8988T (cell line): Measurements from ENCODE around the gene LSS.
A peak's percentile ranks its signal among the peaks of the same experiment; 100 is the strongest.
"Not testable (repeated sequence)": the region's sequence is repeated elsewhere in the genome, so short reads cannot be mapped to it uniquely, and the experiment has no call there.

Experiments
- DNase-seq: peaks from one replicate; pipeline ENCODE4 v3.0.0; 2011

Gene LSS

DNA sequence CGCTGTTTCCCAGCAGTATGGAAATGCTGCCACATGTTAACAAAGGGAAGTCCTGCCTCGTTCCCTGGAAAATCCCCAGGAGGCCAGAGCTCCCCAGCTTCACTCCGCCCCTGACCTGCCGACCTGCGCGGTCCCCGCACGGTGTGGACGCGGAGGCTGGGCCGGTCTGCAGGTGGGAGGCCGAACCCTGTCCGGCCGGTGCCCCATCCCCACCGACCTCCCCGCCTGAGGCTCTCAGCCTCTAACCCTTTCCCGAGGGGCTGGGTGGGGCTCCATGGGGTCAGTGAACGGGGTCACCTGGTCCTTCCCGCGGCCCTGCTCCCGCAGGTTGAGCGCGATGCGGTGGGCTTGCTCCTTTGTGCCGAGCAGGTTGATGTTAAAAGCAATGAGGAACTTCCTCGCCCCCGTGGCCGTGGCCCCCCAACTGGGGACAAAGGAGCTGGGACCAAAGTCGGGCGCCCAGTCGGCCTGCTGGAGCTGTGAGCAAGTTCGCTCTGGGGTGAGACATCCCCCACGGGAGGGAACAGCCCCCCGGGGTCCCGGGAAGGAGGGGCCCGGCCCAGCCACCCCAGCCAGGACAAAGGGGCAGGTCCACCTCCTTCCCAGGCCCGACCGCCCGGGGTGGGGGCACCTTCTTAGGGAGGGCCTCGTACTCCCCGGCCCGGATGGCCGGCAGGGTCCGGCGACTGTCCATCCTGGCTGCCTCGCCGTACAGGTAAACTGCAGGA lies 77.1 kb downstream of the LSS start:
- peak; percentile 3 for DNase-seq

DNA sequence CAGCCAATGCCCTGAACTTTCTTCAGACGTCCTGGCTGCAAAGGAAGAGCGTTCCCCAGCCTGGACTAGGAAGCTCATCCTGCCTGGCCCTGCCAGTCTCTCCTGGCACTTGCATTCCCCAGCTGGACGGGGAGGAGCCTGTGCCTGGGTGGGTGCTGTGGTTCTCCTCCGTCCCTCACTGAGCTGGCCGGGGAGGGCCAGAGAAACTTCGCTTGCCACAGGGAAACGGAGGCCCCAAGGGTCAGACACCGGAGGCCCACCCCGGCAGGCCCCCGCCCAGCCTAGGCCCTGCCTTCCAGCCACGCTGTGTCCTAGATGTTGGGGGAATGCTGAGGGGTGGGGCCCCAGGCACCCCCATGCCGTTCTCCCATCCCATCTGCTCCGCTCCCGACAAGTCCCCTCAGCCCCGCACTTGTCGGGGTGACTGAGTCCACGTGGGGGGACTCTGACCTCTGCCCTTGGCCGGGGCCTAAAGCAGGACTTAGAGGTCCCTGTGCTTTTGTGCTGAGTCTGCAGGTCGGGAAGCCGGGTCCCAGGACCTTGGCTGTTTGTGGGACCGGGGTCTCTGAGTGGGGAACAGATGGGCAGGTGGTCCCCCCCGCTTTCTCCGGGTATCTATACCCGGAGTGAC lies 78.0 kb downstream of the LSS start:
- peak; percentile 21 for DNase-seq

DNA sequence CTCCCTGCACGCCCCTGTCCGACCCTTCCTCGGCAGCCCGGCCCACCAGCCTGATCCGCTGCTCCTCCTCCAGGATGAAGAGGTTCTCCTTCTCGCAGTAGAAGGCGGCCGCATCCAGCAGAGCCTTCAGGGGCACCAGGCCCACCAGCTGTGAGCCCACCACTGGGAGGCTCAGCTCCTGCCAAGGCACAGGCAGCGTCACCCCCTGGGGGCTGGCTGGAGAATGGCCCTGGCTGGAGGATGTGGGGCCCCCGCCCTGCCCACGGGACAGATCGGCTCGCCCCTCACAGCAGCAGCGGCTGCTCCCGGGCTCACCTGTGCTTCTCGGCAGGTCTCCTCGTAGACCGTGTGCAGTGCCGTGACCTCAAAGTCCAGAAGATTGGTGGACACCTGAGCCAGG lies 78.5 kb downstream of the LSS start:
- peak; percentile 22 for DNase-seq

DNA sequence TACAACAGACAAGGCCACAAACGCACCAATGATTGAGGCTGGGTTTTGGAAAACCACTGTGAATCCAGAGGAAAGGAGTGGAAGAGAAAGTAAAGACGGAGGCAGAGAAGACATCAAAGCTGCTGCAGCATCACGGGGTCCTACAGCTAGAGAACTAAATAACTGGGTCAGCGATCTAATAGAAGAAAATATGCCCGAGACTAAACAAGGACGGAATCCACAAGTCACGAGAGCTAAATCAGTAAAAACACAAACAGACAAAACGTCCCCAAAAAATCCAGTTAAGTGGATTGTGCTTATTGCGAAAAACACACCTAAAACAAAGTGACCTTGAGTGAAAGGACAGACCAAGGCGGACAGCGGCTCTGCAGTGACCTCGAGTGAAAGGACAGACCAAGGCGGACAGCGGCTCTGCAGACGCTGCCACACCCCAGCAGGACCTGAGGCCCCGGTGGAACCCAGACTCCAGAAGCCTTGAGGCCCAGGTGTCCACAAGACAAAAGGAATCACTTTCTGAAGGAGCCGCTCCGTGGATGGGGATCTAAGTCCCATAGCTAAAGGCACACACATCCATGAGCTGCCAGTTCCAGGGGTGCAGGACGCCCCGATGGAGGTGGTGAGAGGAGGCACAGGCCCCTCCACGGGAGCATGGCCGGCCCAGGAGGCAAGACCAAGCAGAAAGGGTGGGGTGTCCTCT lies 79.2 kb downstream of the LSS start:
- peak; percentile 12 for DNase-seq

DNA sequence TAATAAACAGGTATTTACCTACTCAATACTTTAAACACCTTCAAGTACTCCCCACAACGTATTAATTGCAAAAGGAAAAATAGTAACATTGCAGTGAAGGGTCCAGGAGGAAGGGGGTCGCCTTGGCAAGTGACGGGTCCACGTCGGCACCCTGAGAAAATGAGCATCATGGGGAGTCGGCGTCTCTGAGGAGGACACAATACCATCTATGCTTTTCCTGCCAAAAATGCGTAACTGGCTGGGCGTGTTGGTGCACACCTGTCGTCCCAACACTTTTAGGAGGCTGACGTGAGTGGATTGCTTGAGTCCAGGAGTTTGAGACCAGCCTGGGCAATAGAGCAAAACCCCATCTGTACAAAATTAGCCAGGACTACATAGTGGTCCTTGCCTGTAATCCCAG lies 80.5 kb downstream of the LSS start:
- no peak for DNase-seq

DNA sequence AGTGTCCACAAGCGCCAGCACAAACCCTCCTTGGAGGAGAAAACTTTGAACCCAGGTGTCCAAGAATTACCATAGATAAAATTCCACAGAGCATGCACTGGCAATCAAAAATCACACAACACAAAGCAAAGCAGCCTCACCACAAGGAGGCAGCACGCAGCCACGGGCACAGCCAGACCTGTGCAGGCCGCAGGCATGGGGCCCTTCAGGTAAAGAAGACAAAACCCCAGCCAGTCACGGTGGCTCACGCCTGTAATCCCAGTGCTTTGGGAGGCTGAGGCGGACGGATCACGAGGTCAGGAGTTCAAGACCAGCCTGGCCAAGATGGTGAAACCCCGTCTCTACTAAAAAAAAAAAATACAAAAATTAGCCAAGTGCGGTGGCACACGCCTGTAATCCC lies 81.1 kb downstream of the LSS start:
- DNase-seq, result peak; percentile 89

DNA sequence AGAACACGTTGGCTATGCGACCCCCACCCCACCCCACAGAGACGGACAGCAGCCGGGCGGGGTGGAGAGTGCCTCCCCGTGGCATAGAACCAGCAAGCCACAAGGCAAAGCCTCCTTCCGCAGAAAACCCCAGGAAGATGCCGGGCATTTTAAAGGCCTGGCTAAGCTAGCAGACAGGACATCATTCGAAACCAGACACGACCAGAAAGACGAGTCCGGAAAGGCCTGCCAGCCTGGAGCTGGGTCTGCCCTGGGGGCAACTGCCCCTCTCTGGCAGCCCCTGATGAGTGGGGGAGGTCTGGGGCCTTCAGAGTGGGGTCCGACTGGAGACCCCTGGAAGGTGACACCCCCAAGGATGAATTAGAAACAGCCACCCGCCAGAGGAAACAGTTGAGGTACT lies 81.7 kb downstream of the LSS start:
- DNase-seq, result no peak

DNA sequence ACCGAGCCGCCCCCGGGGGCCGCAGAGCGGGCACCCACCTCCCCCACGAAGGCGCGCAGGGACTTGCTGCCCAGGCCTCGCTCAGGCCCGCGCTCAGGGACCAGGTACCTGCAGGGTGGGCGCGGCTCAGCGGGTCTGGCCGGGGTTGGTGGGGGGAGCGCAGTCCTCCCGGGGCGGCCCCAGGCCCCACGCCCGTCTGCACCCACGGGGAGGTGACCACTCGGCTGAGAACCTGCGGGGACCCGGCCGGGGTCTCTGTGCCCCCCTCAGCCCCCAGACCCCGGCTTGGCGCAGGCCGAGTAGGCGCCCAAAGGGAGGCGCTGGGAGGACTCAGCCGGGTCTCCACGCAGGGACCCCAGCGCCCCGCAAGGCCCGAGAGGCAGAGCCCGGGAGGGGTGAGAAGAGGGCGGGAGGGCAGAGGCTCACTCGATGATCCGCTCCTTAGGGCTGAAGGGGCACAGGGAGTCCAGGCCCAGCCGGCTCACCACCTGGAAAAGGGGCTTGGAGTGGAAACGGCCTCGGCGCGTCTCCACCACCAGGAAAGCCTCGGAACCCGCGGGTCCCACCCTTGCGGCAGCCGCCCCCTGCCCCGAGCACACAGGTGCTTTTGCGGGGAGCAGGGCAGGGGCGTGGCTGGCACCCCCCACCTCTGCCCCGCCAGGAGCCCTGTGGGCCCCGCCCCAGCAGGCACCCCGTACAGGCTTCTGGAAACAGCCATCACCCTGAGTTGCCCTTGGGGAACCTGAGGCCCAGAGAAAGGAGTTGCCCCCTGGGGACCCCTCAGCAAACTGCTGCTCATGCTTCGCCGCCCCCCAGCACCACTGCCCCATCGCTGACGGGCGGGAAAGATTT lies 82.5 kb downstream of the LSS start:
- DNase-seq, result no peak

DNA sequence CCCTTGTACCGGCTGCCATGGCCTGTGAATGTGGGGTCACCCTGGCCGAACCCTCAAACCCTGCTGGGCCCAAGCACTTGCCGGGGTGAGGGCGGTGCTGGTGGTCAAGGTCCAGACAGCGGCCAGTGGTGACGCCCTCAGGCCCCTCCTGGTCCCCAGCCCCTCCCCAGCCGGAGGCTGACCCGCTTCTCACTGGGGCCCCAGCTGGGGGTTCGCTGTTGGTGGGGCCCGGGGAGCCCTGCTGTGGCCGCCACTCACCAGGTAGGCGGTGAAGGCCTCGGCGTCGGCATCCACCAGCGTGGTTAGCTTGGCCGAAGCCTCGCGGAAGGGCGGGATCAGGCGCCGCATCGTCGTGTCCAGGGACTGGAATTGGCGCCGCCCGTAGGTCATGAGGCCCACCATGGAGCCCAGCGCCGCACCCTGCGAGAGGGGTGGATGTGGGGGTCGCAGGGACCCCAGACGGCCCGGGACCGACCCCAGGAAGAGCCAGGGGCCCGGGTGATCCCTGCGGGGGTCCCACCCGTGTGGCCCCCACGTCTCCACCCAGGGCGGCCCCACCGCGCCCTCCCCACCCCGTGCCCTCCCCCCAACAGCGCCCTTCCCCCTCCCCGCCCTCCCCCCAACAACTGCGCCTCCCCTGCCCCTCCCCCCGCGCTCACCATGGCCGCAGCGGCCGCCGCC lies 83.3 kb downstream of the LSS start:
- DNase-seq, result no peak

DNA sequence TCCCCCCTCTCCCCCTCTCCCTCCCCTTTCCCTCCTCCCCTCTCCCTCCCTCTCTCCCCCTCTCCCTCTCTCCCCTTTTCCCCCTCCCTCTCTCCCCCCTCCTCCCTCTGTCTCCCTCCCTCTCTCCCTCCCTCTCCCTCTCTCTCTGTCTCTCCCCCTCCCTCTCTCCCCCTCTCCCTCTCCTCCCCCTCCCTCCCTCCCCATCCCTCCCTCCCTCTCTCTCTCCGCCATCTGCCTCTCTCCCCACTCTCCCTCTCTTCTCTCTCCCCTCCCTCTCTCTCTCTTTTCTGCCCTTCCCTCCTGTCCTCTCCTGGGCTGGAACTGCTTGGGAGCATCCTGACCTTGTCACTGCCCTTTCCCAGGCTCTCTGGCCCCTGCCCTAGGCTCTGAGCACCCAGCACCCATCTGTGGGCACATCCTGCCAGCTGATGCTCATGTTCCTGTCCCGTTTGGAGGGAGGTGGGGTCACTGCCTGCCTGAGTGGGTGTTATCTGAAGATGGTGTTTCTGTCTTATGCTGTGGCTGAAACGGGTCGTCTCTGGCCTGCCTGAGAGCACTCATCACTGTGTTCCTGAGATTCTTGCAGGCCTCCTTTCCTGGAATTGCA lies 84.0 kb downstream of the LSS start:
- DNase-seq, result no peak

DNA sequence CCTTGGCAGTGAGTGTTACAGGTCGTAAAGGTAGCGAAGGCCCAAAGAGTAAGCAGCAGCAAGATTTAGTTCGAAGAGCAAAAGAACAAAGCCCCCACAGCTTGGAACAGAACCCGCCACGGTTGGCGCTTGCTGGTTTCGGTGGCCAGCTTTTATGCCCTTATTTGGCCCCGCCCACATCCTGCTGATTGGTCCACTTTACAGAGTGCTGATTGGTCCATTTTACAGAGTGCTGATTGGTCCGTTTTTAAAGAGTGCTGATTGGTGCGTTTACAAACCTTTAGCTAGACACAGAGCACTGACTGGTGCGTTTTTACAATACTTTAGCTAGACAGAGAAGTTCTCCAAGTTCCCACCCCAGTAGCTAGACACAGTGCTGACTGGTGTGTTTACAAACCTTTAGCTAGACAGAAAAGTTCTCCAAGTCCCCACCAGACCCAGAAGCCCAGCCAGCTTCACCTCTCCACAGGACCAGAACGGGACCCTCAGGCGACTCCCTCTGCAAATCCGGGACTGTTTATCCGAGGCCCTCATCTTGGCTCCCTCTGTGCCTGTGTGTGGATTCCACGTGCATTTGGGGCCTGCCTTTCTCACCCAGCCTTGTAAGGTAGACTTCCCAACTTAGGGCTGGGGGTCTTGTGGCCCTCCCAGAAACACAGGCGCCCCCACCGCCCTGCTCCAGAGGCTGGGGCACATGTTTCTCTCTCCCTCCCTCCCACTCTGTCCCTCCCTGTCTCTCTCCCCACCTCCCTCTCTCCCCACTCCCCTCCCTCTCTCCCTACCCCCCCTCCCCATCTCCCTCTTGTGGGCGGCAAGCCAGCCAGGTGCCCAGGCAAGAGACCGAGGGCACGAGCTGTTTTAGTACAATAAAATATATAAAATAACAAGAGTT lies 85.7 kb downstream of the LSS start:
- DNase-seq, result no peak

DNA sequence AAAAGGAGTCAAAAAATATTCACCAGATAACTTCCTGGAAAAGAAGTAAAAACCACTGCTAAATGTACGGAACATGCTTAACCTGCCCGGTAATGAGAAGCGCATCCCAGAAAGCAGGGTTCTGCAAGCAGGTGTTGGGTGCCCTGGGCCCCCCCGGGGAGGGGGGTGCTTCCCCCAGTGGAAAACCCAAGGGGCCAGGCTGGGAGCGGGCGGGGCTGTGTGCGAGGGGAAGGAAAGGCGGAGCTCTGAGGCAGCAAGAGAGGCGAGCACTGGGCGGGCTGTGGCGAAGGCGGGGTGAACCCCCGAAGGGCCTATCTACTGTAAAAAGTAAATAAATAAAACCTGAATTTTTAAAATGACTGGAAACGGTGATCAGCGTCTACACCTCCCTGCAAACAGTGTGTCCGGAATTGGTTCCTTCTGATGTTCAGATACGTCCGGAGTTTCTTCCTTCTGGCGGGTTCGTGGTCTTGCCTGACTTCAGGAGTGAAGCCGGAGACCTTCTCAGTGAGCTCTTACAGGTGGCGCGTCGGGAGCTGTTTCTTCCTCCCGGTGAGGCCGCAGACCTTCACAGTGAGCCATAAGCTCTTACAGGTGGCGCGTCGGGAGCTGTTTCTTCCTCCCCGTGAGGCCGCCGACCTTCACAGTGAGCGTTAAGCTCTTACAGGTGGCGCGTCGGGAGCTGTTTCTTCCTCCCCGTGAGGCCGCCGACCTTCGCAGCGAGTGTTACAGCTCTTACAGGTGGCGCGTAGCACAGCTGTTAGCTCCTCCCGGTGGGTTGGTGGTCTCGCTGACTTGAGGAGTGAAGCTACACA lies 86.6 kb downstream of the LSS start:
- no peak for DNase-seq

DNA sequence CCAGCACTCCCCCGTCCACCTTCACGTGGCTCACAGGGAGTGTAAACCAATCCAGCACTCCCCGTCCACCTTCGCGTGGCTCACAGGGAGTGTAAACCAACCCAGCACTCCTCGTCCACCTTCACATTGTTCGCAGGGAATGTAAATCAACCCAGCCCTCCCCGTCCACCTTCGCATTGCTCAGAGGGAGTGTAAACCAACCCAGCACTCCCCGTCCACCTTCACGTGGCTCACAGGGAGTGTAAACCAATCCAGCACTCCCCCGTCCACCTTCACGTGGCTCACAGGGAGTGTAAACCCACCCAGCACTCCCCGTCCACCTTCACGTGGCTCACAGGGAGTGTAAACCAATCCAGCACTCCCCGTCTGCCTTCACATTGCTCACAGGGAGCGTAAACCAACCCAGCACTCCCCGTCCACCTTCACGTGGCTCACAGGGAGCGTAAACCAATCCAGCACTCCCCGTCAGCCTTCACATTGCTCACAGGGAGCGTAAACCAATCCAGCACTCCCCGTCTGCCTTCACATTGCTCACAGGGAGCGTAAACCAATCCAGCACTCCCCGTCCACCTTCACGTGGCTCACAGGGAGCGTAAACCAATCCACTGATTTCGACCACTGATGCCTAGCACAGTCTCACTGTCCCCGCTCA lies 88.1 kb downstream of the LSS start:
- not testable (repeated sequence) for DNase-seq

DNA sequence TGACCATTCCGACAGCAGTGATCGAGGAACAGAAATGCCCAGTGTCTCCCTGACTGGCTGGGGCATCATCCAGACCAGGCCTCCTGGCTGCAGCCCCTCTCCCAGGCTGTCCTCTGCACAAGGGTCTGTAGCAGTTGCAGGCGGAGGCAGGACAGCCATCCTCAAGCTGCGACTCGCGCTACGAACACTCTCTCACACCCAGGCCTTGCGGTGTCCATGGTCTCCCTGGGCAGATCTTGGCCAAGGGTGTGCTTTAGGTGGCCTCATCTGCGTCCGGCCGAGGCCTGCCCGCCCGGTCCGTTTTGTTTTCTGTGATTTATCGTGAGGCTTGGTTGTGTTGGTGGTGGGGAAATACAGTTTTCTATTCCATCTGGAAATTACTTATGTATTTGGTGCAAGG lies 88.9 kb downstream of the LSS start:
- no peak for DNase-seq

DNA sequence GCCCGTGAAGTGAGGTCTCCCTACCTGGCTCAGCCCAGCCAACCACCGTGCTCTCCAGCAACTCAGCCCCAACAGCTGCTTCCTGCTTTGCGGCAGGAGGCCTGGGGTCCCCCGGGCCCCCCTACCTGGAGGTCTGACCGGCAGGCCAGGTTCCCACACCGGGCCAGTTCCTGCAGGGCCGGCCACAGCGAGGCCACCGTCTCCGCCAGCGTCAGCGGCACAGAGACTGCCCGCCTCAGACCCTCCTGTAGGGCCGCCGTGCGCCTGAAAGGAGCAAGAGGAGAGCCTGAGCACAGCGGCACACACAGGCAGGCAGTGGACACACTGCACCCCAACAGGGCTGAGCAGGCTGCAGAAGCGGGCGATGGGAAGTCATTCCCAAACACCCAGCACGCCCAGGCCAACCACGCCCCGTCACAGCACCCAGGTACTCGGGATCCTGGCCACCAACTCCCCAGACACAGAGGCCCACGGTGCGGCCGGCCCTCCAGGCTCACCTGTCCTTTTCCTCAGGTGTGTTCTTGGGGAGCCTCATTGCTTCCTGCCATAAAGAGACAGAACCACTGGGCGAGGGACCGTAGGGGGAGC lies 90.1 kb downstream of the LSS start:
- no peak for DNase-seq
